Caco-2 (cell line): ENCODE measurements around the gene PFDN4. TPM values are rescaled to one million over a fixed set of nuclear protein-coding genes. Genes with fewer than 3 reads are reported as not detected.

Experiments
- BruUV-seq: library from RNA; stranded (reverse); fragments of 400-500 nt; replicated peaks from 2 replicates; lab custom pipeline; 2021; lab: Mats Ljungman, UMichigan
- CTCF ChIA-PET: fragments of 300-600 bp; sonication (Branson Sonifier 250); formaldehyde crosslinking; loops from one replicate; lab custom pipeline; 2022; ENCODE audit warnings: antibody characterized with exemption; lab: Charles Lee
- POLR2A ChIA-PET: fragments of 300-600 bp; sonication (Branson Sonifier 250); formaldehyde crosslinking; loops from one replicate; lab custom pipeline; 2022; ENCODE audit warnings: antibody characterized with exemption; lab: Charles Lee
- DNase-seq, 2 experiments: peaks; one replicate each; pipeline versions ENCODE4 v3.0.0 to v3.0.0-alpha.2; 2020 to 2022
- H3K27me3 ChIP-seq: replicated peaks from 2 replicates; pipeline ENCODE4 v1.6.0; 2011; ENCODE audit warnings: low read length; ENCODE audit not compliant: control insufficient read depth, insufficient read depth
- H3K36me3 ChIP-seq: 2 replicates; pipeline ENCODE4 v1.5.1; 2011; ENCODE audit warnings: low read length; ENCODE audit not compliant: control insufficient read depth, insufficient read depth
- H3K4me1 ChIP-seq: fragments of 250-450 bp; sonication (Bioruptor Pico); 2 replicates; pipeline ENCODE4 v1.5.1; 2020; ENCODE audit warnings: mild to moderate bottlenecking
- H3K4me3 ChIP-seq: 2 replicates; pipeline ENCODE4 v1.5.1; 2011; ENCODE audit warnings: low read depth, mild to moderate bottlenecking, control low read depth, low read length
- H3K9me3 ChIP-seq: fragments of 250-450 bp; sonication (Bioruptor Pico); 2 replicates; pipeline ENCODE4 v1.5.1; 2020; ENCODE audit warnings: mild to moderate bottlenecking, moderate library complexity
- H3K27ac Mint-ChIP-seq: one replicate; pipeline ENCODE4 v1.8.0; 2022; ENCODE audit warnings: mixed read lengths; ENCODE audit not compliant: unreplicated experiment
- H3K27me3 Mint-ChIP-seq: one replicate; pipeline ENCODE4 v1.8.0; 2022; ENCODE audit warnings: mixed read lengths; ENCODE audit not compliant: insufficient read depth, unreplicated experiment
- H3K36me3 Mint-ChIP-seq: one replicate; pipeline ENCODE4 v1.8.0; 2022; ENCODE audit warnings: mild to moderate bottlenecking, mixed read lengths; ENCODE audit not compliant: insufficient read depth, unreplicated experiment
- H3K4me1 Mint-ChIP-seq: one replicate; pipeline ENCODE4 v1.8.0; 2022; ENCODE audit warnings: low read depth, mixed read lengths; ENCODE audit not compliant: unreplicated experiment
- H3K4me3 Mint-ChIP-seq: one replicate; pipeline ENCODE4 v1.8.0; 2022; ENCODE audit warnings: mild to moderate bottlenecking, moderate library complexity, mixed read lengths; ENCODE audit not compliant: unreplicated experiment
- H3K9me3 Mint-ChIP-seq: one replicate; pipeline ENCODE4 v1.8.0; 2022; ENCODE audit warnings: mixed read lengths; ENCODE audit not compliant: unreplicated experiment
- intact Hi-C: fragments of 100-400 bp; cut with micrococcal nuclease; formaldehyde crosslinking; loops from one replicate; pipeline ENCODE4 v1.10.0; 2022; ENCODE audit not compliant: unreplicated experiment
- total RNA-seq: library from RNA; stranded (reverse); gene quantifications from 2 replicates; pipeline ENCODE4 v1.2.3, GENCODE V29; 2022
- TF ChIP-seq, protein P1 (sequence below), 2 experiments: fragments of 200-600 bp in 1 of 2; IDR thresholded peaks; 1 replicate in 1 of 2; 2 replicates in 1 of 2; pipeline versions ENCODE4 v1.5.1 to v1.8.0; 2011 to 2022; ENCODE audit warnings: antibody characterized with exemption in 1 of 2, control low read depth in 1 of 2, inconsistent platforms in 1 of 2, low read depth in 1 of 2, low read length in 1 of 2, mild to moderate bottlenecking in 1 of 2, moderate library complexity in 1 of 2; ENCODE audit not compliant: insufficient read depth in 1 of 2, severe bottlenecking in 1 of 2, unreplicated experiment in 1 of 2

Gene PFDN4
- total RNA-seq, 1 experiment from 2014 or later = 86.7 TPM

- Histone ChIP-seq H3K4me1 (no peaks in the 10 kb centered on the region), H3K27me3 (no peaks in the 10 kb centered on the region), H3K4me3 (no peak overlapping the region), H3K9me3 (no peaks in the 10 kb centered on the region), H3K36me3 (no peaks in the 10 kb centered on the region)
- TF ChIP-seq, protein P1, sequence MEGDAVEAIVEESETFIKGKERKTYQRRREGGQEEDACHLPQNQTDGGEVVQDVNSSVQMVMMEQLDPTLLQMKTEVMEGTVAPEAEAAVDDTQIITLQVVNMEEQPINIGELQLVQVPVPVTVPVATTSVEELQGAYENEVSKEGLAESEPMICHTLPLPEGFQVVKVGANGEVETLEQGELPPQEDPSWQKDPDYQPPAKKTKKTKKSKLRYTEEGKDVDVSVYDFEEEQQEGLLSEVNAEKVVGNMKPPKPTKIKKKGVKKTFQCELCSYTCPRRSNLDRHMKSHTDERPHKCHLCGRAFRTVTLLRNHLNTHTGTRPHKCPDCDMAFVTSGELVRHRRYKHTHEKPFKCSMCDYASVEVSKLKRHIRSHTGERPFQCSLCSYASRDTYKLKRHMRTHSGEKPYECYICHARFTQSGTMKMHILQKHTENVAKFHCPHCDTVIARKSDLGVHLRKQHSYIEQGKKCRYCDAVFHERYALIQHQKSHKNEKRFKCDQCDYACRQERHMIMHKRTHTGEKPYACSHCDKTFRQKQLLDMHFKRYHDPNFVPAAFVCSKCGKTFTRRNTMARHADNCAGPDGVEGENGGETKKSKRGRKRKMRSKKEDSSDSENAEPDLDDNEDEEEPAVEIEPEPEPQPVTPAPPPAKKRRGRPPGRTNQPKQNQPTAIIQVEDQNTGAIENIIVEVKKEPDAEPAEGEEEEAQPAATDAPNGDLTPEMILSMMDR (IDR thresholded peaks at IDR 0.05; ENCODE audit: insufficient read depth in 1 of 2, low read depth in 1 of 2, low read length in 1 of 2, severe bottlenecking in 1 of 2, unreplicated experiment in 1 of 2) = no peak
- Mint-ChIP-seq H3K4me3 (no peak overlapping the region), H3K27ac (no peak overlapping the region), H3K36me3 (no peaks in the 10 kb centered on the region), H3K9me3 (no peaks in the 10 kb centered on the region), H3K4me1 (peaks cover 11% of the 10 kb centered on the region), H3K27me3 (peaks cover 16% of the 10 kb centered on the region)
- DNase-seq = no peak
- BruUV-seq = no TSS peak
- ChIA-PET CTCF (no interaction called here), POLR2A (no interaction called here)
- intact Hi-C loops = no loop called here
These were observed 14.1 kb upstream of the PFDN4 start for GRCh38 chr20:54193817-54194216.

DNA sequence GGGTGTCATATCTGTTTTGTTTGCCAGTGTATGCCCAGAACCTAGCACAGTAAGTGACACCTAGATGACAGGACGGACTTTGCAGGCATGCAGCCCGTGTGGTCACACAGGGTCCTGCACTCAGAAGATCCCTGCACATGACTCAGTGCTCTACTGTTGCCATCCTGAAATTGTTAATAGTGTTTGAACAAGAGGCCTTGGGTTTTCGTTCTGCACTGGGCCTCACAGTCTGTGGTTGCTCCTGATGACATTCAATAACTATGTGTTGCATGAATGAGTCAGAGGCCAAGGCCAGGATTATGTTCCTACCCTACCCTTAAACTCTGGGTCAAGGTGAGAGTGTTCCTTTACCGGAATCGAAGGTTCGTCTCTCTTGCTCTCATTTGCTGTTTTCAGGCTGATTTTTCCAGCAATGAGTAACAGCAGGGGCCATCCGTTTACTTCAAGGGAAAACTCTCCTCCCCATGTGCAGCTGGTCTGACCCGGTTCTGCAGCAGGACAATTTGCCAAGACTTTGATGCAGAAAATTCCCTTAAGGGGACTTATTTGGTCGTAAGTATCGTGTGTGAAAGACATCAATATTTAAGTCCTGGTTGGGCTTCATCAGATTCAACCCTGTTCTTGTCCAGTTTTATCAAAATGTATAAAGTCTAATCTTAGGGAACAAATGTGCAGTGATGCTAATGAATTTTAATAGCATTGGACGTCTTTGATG lies 13.0 kb upstream of the PFDN4 start:
- no peaks in the 10 kb centered on the region for H3K27me3 ChIP-seq
- H3K4me1 Mint-ChIP-seq = peaks cover 11% of the 10 kb centered on the region
- H3K27ac Mint-ChIP-seq = no peak overlapping the region
- TF ChIP-seq, protein P1 (IDR thresholded peaks at IDR 0.05; ENCODE audit: insufficient read depth in 1 of 2, low read depth in 1 of 2, low read length in 1 of 2, severe bottlenecking in 1 of 2, unreplicated experiment in 1 of 2) = peak; percentile 50 to 60
- H3K4me3 ChIP-seq = no peak overlapping the region
- ChIA-PET POLR2A (no interaction called here), CTCF (interaction anchor here (0.8 to 3.9 kb wide), 4 partner anchors 13 to 98 kb away, joined by 3 to 20 read pairs (median 6); partner anchors contain the start of gene PFDN4)
- no peaks in the 10 kb centered on the region for H3K4me1 ChIP-seq
- H3K36me3 ChIP-seq = no peaks in the 10 kb centered on the region
- H3K27me3 Mint-ChIP-seq = peaks cover 16% of the 10 kb centered on the region
- intact Hi-C loops = loop anchor here (5.0 kb wide), 1 partner anchor 618 kb away; no protein-coding TSS in a partner anchor
- BruUV-seq = no TSS peak
- no peaks in the 10 kb centered on the region for H3K36me3 Mint-ChIP-seq
- DNase-seq = peak in 1 of 2 experiments; percentile 34
- H3K4me3 Mint-ChIP-seq = no peak overlapping the region
- H3K9me3 ChIP-seq = no peaks in the 10 kb centered on the region
- no peaks in the 10 kb centered on the region for H3K9me3 Mint-ChIP-seq

- peaks cover 11% of the 10 kb centered on the region for H3K4me1 Mint-ChIP-seq
- no peaks in the 10 kb centered on the region for H3K9me3 ChIP-seq
- H3K36me3 ChIP-seq = no peaks in the 10 kb centered on the region
- CTCF ChIA-PET = interaction anchor here (0.8 to 3.9 kb wide), 4 partner anchors 12 to 99 kb away, joined by 3 to 20 read pairs (median 6); partner anchors contain the start of gene PFDN4
- no peak overlapping the region for H3K27ac Mint-ChIP-seq
- H3K4me3 Mint-ChIP-seq = no peak overlapping the region
- intact Hi-C loops = loop anchor here (5.0 kb wide), 1 partner anchor 618 kb away; no protein-coding TSS in a partner anchor
- POLR2A ChIA-PET = no interaction called here
- no TSS peak for BruUV-seq
- no peaks in the 10 kb centered on the region for H3K4me1 ChIP-seq
- H3K27me3 Mint-ChIP-seq = peaks cover 16% of the 10 kb centered on the region
- H3K9me3 Mint-ChIP-seq = no peaks in the 10 kb centered on the region
- no peaks in the 10 kb centered on the region for H3K36me3 Mint-ChIP-seq
- no peaks in the 10 kb centered on the region for H3K27me3 ChIP-seq
- DNase-seq = no peak
- H3K4me3 ChIP-seq = no peak overlapping the region
- TF ChIP-seq, protein P1 (IDR thresholded peaks at IDR 0.05; ENCODE audit: insufficient read depth in 1 of 2, low read depth in 1 of 2, low read length in 1 of 2, severe bottlenecking in 1 of 2, unreplicated experiment in 1 of 2) = peak in 1 of 2 experiments; percentile 9
These were observed 12.1 kb upstream of the PFDN4 start for GRCh38 chr20:54195483-54196472.
